ENCODE measurements around the gene CYB5A.
"Not testable (repeated sequence)": the region's sequence is repeated elsewhere in the genome, so short reads cannot be mapped to it uniquely, and the experiment has no call there.

The CYB5A gene

GRCh38 chr18:74285583-74285982 is 6.2 kb downstream of the CYB5A start:
- H3K27ac ChIP-seq (ENCODE audit: low read depth, low read length): not testable (repeated sequence)

DNA sequence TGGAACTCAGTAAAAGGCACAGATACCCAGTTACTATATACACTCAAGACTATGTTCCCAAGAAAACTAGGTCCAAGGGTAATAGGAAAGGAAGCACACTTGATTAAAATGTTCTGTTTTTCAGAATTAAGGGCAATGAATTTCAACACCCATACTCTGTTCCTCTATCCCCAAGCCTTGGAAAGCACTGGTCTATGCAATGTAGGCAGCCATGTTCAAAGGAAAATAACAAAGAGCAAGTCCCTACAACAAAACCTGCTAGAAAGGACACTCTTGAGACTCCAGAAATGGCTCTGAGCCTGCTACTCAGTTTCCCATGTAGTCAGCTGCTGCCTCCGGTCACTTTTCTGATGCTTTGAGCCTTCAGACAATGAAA is 6.8 kb downstream of the CYB5A start:
- Histone ChIP-seq H3K4me1 (ENCODE audit: control insufficient read depth, insufficient read depth, low read length, unreplicated experiment) (peaks cover 51% of the 10 kb centered on the region), H3K79me2 (ENCODE audit: control insufficient read depth, insufficient read depth, low read length, unreplicated experiment) (peaks cover 29% of the 10 kb centered on the region), H3K4me3 (ENCODE audit: low read depth, low read length) (no peak overlapping the region), H3K27ac (ENCODE audit: low read depth, low read length) (no peak overlapping the region), H3K27me3 (ENCODE audit: insufficient read depth, low read length) (no peaks in the 10 kb centered on the region), H2AFZ (ENCODE audit: low read length, unreplicated experiment) (no peak overlapping the region), H3K36me3 (ENCODE audit: insufficient read depth, low read length) (no peaks in the 10 kb centered on the region)

More at GRCh38 chr18:74285583-74285982, 6.2 kb downstream of the CYB5A start:
- Histone ChIP-seq H3K4me1 (ENCODE audit: control insufficient read depth, insufficient read depth, low read length, unreplicated experiment) (peaks cover 54% of the 10 kb centered on the region), H3K79me2 (ENCODE audit: control insufficient read depth, insufficient read depth, low read length, unreplicated experiment) (peaks cover 29% of the 10 kb centered on the region)
- H3K4me3 ChIP-seq (ENCODE audit: low read depth, low read length); H2AFZ ChIP-seq (ENCODE audit: low read length, unreplicated experiment); H3K27me3 ChIP-seq (ENCODE audit: insufficient read depth, low read length); H3K36me3 ChIP-seq (ENCODE audit: insufficient read depth, low read length): not testable (repeated sequence)

DNA sequence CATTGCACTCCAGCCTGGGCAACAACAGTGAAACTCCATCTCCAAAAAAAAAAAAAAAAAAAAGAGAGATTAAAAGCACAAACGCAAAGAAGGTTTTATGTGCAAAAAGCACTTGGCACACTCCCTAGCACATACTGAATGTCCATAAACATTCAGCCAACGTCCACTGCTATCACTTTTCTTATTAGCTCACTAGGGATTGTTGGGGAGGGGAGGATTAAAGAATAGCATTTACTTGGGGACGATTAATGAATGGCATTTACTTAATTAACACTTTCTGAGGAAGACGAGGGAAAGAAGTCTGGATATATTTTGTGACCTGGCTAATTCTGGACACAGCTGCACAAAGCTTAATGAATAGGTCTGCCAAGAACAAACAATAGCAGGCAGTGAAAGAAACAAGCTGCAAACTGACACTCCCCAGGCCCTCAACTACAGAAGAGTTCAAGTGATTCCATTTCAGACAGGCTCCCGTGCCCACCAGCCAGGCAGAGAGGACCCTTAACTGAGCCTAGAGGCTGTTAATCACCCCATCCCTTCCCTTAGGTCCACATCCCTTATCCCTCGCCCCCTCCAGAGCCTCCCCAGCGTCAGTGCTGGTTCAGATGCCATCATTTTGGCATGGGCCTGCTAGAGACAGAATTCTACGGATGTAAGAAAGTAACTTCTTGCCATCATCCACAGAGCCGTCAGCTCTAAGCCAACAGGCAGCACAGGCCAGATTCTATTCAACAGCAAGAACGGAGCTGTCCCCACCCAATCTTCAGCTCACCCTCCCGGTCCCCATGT is 7.4 kb downstream of the CYB5A start:
- H3K4me3 ChIP-seq (ENCODE audit: low read depth, low read length): no peak overlapping the region
- no peaks in the 10 kb centered on the region for H3K36me3 ChIP-seq (ENCODE audit: insufficient read depth, low read length)
- H2AFZ ChIP-seq (ENCODE audit: low read length, unreplicated experiment): no peak overlapping the region
- H3K27ac ChIP-seq (ENCODE audit: low read depth, low read length): no peak overlapping the region
- H3K27me3 ChIP-seq (ENCODE audit: insufficient read depth, low read length): no peaks in the 10 kb centered on the region
- H3K79me2 ChIP-seq (ENCODE audit: control insufficient read depth, insufficient read depth, low read length, unreplicated experiment): peaks cover 29% of the 10 kb centered on the region
- H3K4me1 ChIP-seq (ENCODE audit: control insufficient read depth, insufficient read depth, low read length, unreplicated experiment): peaks cover 46% of the 10 kb centered on the region

GRCh38 chr18:74283646-74284045 is 8.1 kb downstream of the CYB5A start:
- Histone ChIP-seq H3K27ac (ENCODE audit: low read depth, low read length) (no peak overlapping the region), H3K4me3 (ENCODE audit: low read depth, low read length) (no peak overlapping the region), H3K4me1 (ENCODE audit: control insufficient read depth, insufficient read depth, low read length, unreplicated experiment) (peaks cover 38% of the 10 kb centered on the region), H3K79me2 (ENCODE audit: control insufficient read depth, insufficient read depth, low read length, unreplicated experiment) (peaks cover 32% of the 10 kb centered on the region), H3K27me3 (ENCODE audit: insufficient read depth, low read length) (no peaks in the 10 kb centered on the region), H2AFZ (ENCODE audit: low read length, unreplicated experiment) (no peak overlapping the region), H3K36me3 (ENCODE audit: insufficient read depth, low read length) (no peaks in the 10 kb centered on the region)

DNA sequence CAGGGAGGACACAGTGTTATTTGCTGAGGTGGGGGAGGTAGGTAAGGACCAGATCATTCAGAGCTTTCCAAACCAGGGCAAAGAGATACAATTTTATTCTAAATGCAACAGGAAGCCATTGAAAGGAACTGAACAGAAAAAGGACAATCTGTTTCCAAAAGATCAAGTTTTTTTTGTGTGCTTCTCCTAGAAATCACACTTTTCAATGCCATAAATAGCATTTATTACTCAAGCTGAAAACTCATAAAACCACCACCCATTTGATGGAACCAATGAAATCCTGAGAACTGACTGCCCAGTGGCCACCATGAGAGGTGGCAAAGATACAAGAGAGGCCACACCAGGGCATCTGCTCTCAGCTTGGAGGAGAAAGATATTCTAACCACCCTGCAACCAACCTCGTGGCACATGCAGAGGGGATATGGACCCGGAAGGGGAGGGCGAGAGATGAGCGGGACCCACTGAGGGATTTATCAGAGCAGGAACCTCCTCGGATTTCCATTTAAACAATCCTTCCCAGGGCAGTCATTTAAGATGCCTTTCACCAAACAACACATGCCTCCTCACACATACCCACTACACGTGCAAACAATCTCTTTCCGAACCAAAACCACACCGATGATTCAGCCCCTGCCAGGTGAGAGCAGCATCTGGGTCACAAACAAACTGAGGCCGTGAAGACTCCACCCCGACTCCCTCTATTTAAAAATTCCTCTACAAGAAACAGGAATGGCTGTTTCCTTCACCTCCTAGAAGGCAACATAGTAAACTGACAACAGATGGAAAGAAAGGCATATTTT is 8.8 kb downstream of the CYB5A start:
- Histone ChIP-seq H3K36me3 (ENCODE audit: insufficient read depth, low read length) (no peaks in the 10 kb centered on the region), H3K27ac (ENCODE audit: low read depth, low read length) (no peak overlapping the region), H3K4me1 (ENCODE audit: control insufficient read depth, insufficient read depth, low read length, unreplicated experiment) (peaks cover 31% of the 10 kb centered on the region), H2AFZ (ENCODE audit: low read length, unreplicated experiment) (no peak overlapping the region), H3K27me3 (ENCODE audit: insufficient read depth, low read length) (no peaks in the 10 kb centered on the region), H3K79me2 (ENCODE audit: control insufficient read depth, insufficient read depth, low read length, unreplicated experiment) (peaks cover 27% of the 10 kb centered on the region), H3K4me3 (ENCODE audit: low read depth, low read length) (no peak overlapping the region)

DNA sequence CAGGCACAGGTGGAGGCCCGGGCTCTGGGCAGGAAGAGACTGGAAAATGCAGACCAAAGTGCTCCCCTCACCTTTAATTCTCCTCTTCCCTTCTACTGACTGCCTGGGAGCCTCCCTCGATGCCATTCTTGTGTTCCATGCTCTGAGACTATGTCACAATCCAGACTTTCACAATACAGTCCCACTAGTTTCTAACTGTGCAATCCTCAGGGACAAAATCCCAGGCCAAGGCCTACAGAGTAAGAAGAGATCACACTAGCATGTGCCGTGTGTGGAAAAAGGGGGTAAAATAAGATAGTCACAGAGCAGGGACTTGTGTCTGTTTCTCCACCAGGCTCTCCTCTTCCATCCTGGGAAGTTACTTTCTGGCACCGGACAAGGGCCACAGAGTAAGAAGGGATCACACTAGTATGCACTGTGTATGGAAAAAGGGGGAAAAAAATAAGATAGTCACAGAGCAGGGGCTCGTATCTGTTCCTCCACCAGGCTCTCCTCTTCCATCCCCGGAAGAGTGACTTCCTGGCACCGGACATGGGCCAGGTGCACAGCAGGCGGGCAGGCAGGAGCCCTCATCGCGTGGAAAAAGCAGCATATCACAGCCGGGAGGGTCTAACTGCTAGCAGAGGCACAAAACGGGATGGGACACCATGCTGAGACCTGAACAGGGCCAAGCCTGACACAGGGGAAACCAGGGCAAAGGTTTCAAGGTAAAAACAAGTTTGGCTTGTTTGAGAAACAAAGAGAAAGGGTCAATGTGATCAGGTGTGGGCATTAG is 9.6 kb downstream of the CYB5A start:
- Histone ChIP-seq H3K79me2 (ENCODE audit: control insufficient read depth, insufficient read depth, low read length, unreplicated experiment) (peaks cover 20% of the 10 kb centered on the region), H3K36me3 (ENCODE audit: insufficient read depth, low read length) (no peaks in the 10 kb centered on the region), H3K4me1 (ENCODE audit: control insufficient read depth, insufficient read depth, low read length, unreplicated experiment) (peaks cover 24% of the 10 kb centered on the region), H3K27me3 (ENCODE audit: insufficient read depth, low read length) (no peaks in the 10 kb centered on the region), H3K27ac (ENCODE audit: low read depth, low read length) (no peak overlapping the region), H3K4me3 (ENCODE audit: low read depth, low read length) (no peak overlapping the region), H2AFZ (ENCODE audit: low read length, unreplicated experiment) (no peak overlapping the region)

DNA sequence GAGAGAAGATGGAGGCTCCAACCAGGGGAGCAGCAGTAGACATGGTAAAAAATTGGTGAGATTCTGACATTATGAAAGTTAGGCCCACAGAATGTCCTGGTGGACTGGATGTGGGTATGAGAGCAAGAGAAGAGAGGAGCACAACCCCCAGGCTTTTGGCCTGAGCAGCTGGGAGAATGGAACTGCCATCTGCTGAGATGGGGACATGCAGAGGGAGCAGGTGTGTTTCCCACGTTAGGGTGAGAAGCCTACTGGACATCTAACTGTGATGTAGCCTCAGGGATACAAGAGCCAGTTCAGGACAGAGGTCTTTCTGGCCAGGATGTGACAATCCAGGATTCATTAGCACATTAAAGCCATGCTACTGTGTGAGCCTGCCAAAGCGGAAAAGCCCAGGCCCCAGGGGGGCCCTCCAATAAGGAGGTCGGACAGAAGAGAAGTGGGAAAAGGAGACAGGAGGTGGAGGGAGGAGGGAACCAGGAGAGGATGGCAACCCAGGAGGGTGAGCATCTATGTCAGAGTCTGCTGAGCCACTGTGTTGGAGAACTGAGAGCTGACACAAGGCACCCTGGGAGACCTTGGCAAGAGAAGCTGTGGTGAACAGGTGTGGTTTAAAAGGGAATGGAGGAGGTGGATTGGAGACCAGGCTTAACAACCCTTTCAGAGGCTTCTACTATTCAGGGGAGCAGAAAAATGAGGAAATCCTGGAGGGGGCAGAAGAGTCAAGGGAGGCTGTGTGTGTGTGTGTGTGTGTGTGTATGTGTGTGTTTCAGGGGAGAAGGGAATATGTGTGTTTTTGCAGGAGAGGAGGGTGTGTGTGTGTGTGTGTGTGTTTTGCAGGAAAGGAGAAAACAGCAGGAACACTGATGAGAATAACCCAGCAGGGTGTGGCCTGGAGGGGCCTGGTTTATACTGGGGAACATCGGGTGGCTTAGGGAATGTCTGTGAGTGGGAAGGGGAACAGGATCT is 10.5 kb downstream of the CYB5A start:
- Histone ChIP-seq H2AFZ (ENCODE audit: low read length, unreplicated experiment) (no peak overlapping the region), H3K4me1 (ENCODE audit: control insufficient read depth, insufficient read depth, low read length, unreplicated experiment) (peaks cover 19% of the 10 kb centered on the region), H3K79me2 (ENCODE audit: control insufficient read depth, insufficient read depth, low read length, unreplicated experiment) (peaks cover 19% of the 10 kb centered on the region), H3K36me3 (ENCODE audit: insufficient read depth, low read length) (no peaks in the 10 kb centered on the region), H3K27me3 (ENCODE audit: insufficient read depth, low read length) (no peaks in the 10 kb centered on the region), H3K4me3 (ENCODE audit: low read depth, low read length) (no peak overlapping the region), H3K27ac (ENCODE audit: low read depth, low read length) (no peak overlapping the region)

- Histone ChIP-seq H3K27me3 (ENCODE audit: insufficient read depth, low read length) (no peaks in the 10 kb centered on the region), H3K79me2 (ENCODE audit: control insufficient read depth, insufficient read depth, low read length, unreplicated experiment) (peaks cover 13% of the 10 kb centered on the region), H3K4me3 (ENCODE audit: low read depth, low read length) (no peak overlapping the region), H2AFZ (ENCODE audit: low read length, unreplicated experiment) (no peak overlapping the region), H3K4me1 (ENCODE audit: control insufficient read depth, insufficient read depth, low read length, unreplicated experiment) (peaks cover 13% of the 10 kb centered on the region), H3K27ac (ENCODE audit: low read depth, low read length) (no peak overlapping the region), H3K36me3 (ENCODE audit: insufficient read depth, low read length) (no peaks in the 10 kb centered on the region)
Measured at GRCh38 chr18:74278983-74279382, 12.8 kb downstream of the CYB5A start.

- Histone ChIP-seq H3K4me1 (ENCODE audit: control insufficient read depth, insufficient read depth, low read length, unreplicated experiment) (peaks cover 13% of the 10 kb centered on the region), H2AFZ (ENCODE audit: low read length, unreplicated experiment) (no peak overlapping the region), H3K79me2 (ENCODE audit: control insufficient read depth, insufficient read depth, low read length, unreplicated experiment) (peaks cover 15% of the 10 kb centered on the region), H3K27ac (ENCODE audit: low read depth, low read length) (no peak overlapping the region), H3K27me3 (ENCODE audit: insufficient read depth, low read length) (no peaks in the 10 kb centered on the region), H3K36me3 (ENCODE audit: insufficient read depth, low read length) (no peaks in the 10 kb centered on the region), H3K4me3 (ENCODE audit: low read depth, low read length) (no peak overlapping the region)
Measured at GRCh38 chr18:74278058-74278457, 13.7 kb downstream of the CYB5A start.

DNA sequence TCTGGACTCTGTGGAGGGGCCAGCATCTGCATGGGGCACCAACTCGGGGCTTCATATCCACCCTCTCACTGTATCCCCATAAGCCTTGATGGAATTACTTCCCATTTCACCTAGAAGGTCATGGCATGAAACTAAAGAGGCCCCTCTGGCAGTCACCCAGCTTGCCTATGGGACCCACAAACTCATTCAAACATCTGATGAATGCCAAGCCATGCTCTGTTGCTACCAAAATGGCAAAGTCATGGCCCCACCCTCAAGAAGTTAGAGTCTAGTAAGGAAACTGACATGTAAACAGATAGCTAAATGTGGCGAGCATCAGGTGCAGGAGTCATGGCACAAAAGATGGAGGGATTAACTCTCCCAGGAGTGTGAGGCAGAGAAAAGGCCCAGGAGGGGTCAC is 14.5 kb downstream of the CYB5A start:
- Histone ChIP-seq H3K4me3 (ENCODE audit: low read depth, low read length) (no peak overlapping the region), H3K27ac (ENCODE audit: low read depth, low read length) (no peak overlapping the region), H3K27me3 (ENCODE audit: insufficient read depth, low read length) (no peaks in the 10 kb centered on the region), H3K36me3 (ENCODE audit: insufficient read depth, low read length) (no peaks in the 10 kb centered on the region), H3K4me1 (ENCODE audit: control insufficient read depth, insufficient read depth, low read length, unreplicated experiment) (peaks cover 7% of the 10 kb centered on the region), H2AFZ (ENCODE audit: low read length, unreplicated experiment) (no peak overlapping the region), H3K79me2 (ENCODE audit: control insufficient read depth, insufficient read depth, low read length, unreplicated experiment) (peaks cover 12% of the 10 kb centered on the region)

Data from ACC112 (cell line).